Ovary (tissue), 3 donors: ENCODE data around the gene IGF1.

Experiments used
- EP300 ChIP-seq: sonication (generic); formaldehyde crosslinking; IDR thresholded peaks from one replicate; pipeline ENCODE4 v1.6.1; 2017; ENCODE audit warnings: antibody characterized with exemption
- POLR2A ChIP-seq: fragments of 450-650 bp; IDR thresholded peaks from one replicate; pipeline ENCODE4 v1.6.1; 2017; ENCODE audit warnings: antibody characterized with exemption, mild to moderate bottlenecking, moderate library complexity
- TF ChIP-seq, protein P1 (sequence below), 3 donors: fragments of 450-650 bp in 2 of 3; fragments of 200-600 bp in 1 of 3; IDR thresholded peaks; one replicate each; pipeline versions ENCODE4 v1.5.1 to v1.8.0; 2016 to 2022; ENCODE audit warnings: antibody characterized with exemption in 3 of 3, mild to moderate bottlenecking in 1 of 3
- donor health status: DM: no; HTN: no; CAD: no.

DNA sequence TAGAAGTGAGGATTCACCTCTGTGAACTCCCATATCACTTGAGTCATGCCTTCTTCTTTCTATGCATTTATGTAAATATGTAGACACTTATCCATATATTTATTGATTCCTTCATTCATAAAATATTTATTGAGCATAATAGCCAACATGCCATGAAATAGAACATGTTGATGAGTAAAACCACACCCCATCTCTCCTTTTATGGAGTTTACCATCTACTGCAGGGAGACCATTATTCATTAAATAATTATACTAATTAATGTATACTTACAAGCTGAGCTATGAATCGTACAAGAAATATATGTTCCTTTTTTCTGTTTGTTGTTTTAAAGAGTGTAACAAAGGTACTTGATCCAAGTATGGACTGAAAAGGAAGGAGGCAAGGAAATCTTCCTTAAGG, 17.4 kb upstream of the IGF1 start:
- TF ChIP-seq, protein P1, sequence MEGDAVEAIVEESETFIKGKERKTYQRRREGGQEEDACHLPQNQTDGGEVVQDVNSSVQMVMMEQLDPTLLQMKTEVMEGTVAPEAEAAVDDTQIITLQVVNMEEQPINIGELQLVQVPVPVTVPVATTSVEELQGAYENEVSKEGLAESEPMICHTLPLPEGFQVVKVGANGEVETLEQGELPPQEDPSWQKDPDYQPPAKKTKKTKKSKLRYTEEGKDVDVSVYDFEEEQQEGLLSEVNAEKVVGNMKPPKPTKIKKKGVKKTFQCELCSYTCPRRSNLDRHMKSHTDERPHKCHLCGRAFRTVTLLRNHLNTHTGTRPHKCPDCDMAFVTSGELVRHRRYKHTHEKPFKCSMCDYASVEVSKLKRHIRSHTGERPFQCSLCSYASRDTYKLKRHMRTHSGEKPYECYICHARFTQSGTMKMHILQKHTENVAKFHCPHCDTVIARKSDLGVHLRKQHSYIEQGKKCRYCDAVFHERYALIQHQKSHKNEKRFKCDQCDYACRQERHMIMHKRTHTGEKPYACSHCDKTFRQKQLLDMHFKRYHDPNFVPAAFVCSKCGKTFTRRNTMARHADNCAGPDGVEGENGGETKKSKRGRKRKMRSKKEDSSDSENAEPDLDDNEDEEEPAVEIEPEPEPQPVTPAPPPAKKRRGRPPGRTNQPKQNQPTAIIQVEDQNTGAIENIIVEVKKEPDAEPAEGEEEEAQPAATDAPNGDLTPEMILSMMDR (IDR thresholded peaks at IDR 0.05) = no peak
- TF ChIP-seq EP300 (no peak), POLR2A (no peak)
